ENCODE data around the gene GPHB5. TPM values are rescaled to one million over a fixed set of nuclear protein-coding genes. Genes with fewer than 3 reads are reported as not detected.

Gene GPHB5
- total RNA-seq, 1 experiment from 2014 or later = not detected

GRCh38 chr14:63299351-63300110 is 19.2 kb downstream of the GPHB5 start:
- Mint-ChIP-seq H3K27me3 (ENCODE audit: unreplicated experiment) (no peaks in the 10 kb centered on the region), H3K9me3 (ENCODE audit: low read depth, unreplicated experiment) (no peaks in the 10 kb centered on the region), H3K4me3 (ENCODE audit: low read depth, unreplicated experiment) (no peak overlapping the region), H3K27ac (ENCODE audit: unreplicated experiment) (no peak overlapping the region), H3K36me3 (ENCODE audit: insufficient read depth, unreplicated experiment) (no peaks in the 10 kb centered on the region), H3K4me1 (ENCODE audit: low read depth, unreplicated experiment) (no peaks in the 10 kb centered on the region)
- BruUV-seq (replicated peaks) = no TSS peak
- DNase-seq = no peak
- TF ChIP-seq CTCF (IDR thresholded peaks at IDR 0.05; ENCODE audit: unreplicated experiment) = no peak
- intact Hi-C loops (cut with micrococcal nuclease; ENCODE audit: unreplicated experiment) = no loop called here
- CTCF ChIA-PET = no interaction called here

GRCh38 chr14:63297372-63298063 is 21.2 kb downstream of the GPHB5 start:
- Mint-ChIP-seq H3K36me3 (ENCODE audit: insufficient read depth, unreplicated experiment) (no peaks in the 10 kb centered on the region), H3K4me1 (ENCODE audit: low read depth, unreplicated experiment) (no peaks in the 10 kb centered on the region), H3K27ac (ENCODE audit: unreplicated experiment) (no peak overlapping the region), H3K9me3 (ENCODE audit: low read depth, unreplicated experiment) (no peaks in the 10 kb centered on the region), H3K4me3 (ENCODE audit: low read depth, unreplicated experiment) (no peak overlapping the region), H3K27me3 (ENCODE audit: unreplicated experiment) (no peaks in the 10 kb centered on the region)
- no peak for DNase-seq
- no peak for TF ChIP-seq CTCF (IDR thresholded peaks at IDR 0.05; ENCODE audit: unreplicated experiment)
- intact Hi-C loops (cut with micrococcal nuclease; ENCODE audit: unreplicated experiment) = no loop called here
- BruUV-seq (replicated peaks) = no TSS peak
- CTCF ChIA-PET = interaction anchor here (0.6 kb wide), 1 partner anchor 1747 kb away, joined by 7 read pairs; no protein-coding TSS in a partner anchor

GRCh38 chr14:63296060-63296563 is 22.6 kb downstream of the GPHB5 start:
- Mint-ChIP-seq H3K4me3 (ENCODE audit: low read depth, unreplicated experiment) (no peak overlapping the region), H3K4me1 (ENCODE audit: low read depth, unreplicated experiment) (no peaks in the 10 kb centered on the region), H3K27me3 (ENCODE audit: unreplicated experiment) (no peaks in the 10 kb centered on the region), H3K36me3 (ENCODE audit: insufficient read depth, unreplicated experiment) (no peaks in the 10 kb centered on the region), H3K27ac (ENCODE audit: unreplicated experiment) (no peak overlapping the region), H3K9me3 (ENCODE audit: low read depth, unreplicated experiment) (no peaks in the 10 kb centered on the region)
- intact Hi-C loops (cut with micrococcal nuclease; ENCODE audit: unreplicated experiment) = no loop called here
- no peak for TF ChIP-seq CTCF (IDR thresholded peaks at IDR 0.05; ENCODE audit: unreplicated experiment)
- BruUV-seq (replicated peaks) = no TSS peak
- CTCF ChIA-PET = no interaction called here
- DNase-seq = no peak

GRCh38 chr14:63295231-63295685 is 23.5 kb downstream of the GPHB5 start:
- DNase-seq = no peak
- no peak for TF ChIP-seq CTCF (IDR thresholded peaks at IDR 0.05; ENCODE audit: unreplicated experiment)
- Mint-ChIP-seq H3K36me3 (ENCODE audit: insufficient read depth, unreplicated experiment) (no peaks in the 10 kb centered on the region), H3K4me3 (ENCODE audit: low read depth, unreplicated experiment) (no peak overlapping the region), H3K27ac (ENCODE audit: unreplicated experiment) (no peak overlapping the region), H3K9me3 (ENCODE audit: low read depth, unreplicated experiment) (no peaks in the 10 kb centered on the region), H3K4me1 (ENCODE audit: low read depth, unreplicated experiment) (no peaks in the 10 kb centered on the region), H3K27me3 (ENCODE audit: unreplicated experiment) (no peaks in the 10 kb centered on the region)
- no TSS peak for BruUV-seq (replicated peaks)
- CTCF ChIA-PET = interaction anchor here (0.6 kb wide), 1 partner anchor 95 kb away, joined by 3 read pairs; no protein-coding TSS in a partner anchor
- intact Hi-C loops (cut with micrococcal nuclease; ENCODE audit: unreplicated experiment) = no loop called here

Measured in Calu3 (cell line).